GM19238 (cell line): ENCODE results near the gene HADHA.

Experiments used
- DNase-seq: peaks from one replicate; pipeline ENCODE4 v3.0.0; 2011; ENCODE audit warnings: low spot score; ENCODE audit not compliant: insufficient read length

Gene HADHA

GRCh38 chr2:26193578-26194231, 50.7 kb downstream of the HADHA start:
- DNase-seq, result no peak

DNA sequence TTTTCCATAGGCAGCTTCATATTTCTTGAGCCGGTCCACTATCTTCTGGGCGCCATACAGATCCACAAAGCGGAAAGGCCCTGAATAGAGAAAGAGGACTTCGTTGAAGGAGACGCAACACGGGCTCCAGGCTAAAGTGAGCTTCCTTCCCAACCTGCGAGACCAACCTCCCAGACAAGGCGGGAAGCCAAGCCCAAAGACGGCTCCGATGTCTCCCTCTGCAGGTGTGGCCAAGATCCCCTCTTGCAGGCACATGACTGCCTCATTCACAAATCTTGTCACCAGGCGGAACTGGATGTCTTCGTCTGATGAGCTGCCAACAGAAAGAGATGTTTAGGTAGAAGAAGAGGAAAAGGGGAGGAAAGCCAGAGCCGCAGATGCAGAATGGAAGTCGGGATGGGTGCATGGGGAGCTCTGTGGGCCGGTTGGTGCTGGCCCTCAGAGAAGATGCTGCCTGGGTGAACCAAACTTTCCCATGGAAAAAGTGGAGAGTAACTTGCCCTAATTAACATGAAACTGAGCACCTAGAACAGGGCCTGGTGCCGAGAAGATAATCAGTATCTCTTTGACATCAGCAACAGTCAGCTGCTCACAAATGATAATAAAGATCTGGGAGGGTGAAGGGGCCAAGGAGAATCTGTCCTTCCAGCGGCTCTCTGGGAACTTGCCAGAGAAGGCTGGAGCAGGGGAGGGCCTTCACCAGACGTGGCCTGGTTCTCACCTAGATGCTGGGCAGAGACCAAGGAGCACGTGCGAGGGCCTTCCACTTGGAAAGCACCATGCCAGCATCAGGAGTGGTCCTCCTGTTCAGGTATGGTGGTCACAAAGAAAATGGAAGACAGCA, 52.9 kb downstream of the HADHA start:
- DNase-seq, result no peak

- no peak for DNase-seq
Measured at GRCh38 chr2:26190369-26190768, 54.1 kb downstream of the HADHA start.

- DNase-seq, result no peak
Measured at GRCh38 chr2:26189751-26190150, 54.7 kb downstream of the HADHA start.

- no peak for DNase-seq
Measured at GRCh38 chr2:26189123-26189522, 55.3 kb downstream of the HADHA start.

DNA sequence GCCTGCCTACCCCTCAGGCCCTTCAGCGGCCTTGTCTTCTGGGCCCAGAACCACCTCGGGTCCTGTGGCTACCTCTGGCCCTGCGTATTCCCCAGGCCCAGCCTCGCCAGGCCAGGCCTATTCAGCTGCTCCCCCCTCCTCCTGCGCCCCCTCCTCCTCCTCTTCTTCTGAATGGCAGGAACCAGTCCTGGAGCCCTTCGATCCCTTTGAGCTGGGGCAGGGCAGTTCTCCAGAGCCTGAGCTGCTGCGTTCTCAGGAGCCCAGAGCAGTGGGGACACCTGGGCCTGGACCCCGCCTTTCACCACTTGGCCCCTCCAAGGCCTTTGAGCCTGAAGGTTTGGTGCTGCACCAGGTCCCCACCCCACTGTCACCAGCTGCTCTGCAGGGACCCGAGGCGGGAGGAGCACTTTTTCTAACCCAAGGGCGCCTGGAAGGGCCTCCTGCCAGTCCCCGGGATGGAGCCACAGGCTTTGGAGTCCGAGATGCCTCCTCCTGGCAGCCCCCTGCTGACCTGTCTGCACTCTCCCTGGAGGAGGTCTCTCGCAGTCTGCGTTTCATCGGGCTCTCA, 56.8 kb downstream of the HADHA start:
- DNase-seq, result no peak

- no peak for DNase-seq
Measured at GRCh38 chr2:26187114-26187513, 57.3 kb downstream of the HADHA start.

- no peak for DNase-seq
Measured at GRCh38 chr2:26185954-26186770, 58.3 kb downstream of the HADHA start.

DNA sequence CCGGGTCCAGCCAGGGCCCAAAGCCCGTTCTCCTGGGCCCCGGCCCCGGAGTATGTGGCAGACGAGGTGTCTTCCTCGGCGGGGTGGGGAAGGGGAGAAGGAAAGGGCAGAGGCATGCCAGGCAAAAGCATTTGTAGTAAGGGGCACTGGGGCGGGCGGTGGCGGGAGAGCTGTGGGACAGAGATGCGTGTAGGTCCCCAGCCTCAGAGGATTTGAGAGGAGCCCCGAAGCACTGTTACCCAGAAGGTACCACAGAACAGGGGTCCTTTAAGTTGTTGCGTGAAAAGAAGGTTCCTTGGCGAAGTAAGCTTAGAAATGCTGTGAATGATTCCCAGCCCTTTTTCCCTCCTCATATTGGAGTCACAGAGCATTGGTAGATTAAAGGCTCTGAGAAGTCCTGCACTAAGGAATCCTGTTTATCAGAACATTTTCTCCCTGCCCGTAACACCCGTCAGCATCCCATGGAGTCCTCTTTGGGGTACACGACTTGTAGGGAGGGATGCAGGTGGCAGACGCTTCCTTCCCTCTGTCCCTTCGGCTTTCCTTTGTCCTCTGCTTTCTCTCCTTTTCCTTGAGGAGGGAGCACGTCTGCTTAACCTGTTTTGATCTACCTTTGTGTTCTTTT, 59.0 kb downstream of the HADHA start:
- no peak for DNase-seq

DNA sequence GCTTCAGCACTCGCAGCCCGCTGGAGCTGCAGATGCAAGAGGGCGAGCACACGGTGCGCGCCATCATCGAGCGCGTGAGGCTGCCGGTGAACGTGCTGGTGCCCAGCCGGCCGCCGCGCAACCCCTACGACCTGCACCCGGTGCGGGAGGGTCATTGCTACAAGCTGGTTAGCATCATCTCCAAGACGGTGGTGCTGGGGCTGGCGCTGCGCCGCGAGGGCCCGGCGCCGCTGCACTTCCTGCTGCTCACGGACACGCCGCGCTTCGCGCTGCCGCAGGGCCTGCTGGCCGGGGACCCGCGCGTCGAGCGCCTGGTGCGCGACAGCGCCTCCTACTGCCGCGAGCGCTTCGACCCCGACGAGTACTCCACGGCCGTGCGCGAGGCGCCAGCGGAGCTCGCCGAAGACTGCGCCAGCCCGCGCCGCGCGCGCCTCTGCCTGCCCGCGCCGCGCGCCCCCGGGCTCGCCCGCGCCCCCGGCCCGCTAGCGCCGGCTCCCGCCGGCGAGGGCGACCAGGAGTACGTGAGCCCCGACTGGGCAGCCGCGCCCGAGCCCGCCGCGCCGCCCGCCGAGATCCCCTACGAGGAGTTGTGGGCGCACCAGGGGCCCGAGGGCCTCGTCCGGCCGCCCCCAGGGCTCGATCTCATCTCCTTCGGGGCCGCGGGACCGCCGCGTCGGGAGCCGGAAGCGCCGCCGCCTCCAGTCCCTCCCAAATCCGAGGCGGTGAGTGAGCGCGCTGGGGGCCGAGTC, 59.7 kb downstream of the HADHA start:
- peak; percentile 88 for DNase-seq

GRCh38 chr2:26184121-26184520, 60.3 kb downstream of the HADHA start:
- no peak for DNase-seq

DNA sequence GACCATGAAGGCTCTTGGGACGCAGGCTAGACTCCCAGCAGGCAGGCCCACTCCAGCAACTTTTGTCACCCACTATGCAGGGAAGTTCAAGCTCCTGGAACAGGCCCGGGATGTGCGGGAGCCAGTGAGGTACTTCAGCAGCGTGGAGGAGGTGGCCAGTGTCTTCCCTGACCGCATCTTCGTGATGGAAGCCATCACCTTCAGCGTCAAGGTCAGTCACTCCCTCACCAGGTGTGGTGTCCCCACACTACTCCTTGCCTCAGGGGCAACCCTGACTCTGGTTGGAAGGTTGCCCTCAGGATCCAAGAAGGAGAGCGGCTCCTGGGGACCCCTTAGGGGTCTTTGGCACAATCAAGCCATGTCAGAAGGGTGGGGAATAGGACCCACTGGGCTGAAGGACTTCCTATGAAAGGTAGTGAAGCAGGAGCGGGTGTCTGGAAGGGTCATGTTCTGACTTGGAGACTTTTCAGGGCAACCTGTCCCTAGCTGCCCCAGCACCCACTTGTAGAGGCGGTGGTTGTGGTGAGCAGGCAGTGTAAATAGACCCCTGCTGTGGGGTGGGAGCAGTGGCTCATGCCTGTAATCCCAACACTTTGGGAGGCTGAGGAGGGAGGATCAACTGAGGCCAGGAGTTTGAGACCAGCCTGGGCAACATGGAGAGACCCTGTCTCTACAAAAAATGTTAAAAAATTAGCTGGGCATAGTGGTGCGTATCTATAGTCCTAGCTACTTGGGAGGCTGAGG, 61.4 kb downstream of the HADHA start:
- DNase-seq, result no peak

DNA sequence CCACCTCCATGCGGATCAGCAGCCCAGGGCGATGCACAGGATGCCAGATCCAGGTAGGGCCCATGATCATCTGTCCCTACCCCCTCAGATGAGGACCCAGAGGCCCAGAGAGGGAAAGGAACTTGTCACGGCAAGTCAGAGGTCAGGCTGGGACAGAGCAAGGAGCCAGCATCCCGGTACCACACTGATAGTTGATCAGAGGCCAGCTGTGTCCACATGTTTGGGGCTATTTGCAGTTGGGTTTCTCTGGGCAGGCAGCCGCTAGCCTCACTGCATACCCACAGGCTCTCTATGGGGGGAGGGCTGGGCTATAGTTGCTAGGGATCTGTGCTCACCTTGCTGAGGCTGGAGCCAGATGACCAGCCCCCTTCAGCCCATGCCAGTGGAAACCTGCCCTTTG, 62.0 kb downstream of the HADHA start:
- no peak for DNase-seq

DNA sequence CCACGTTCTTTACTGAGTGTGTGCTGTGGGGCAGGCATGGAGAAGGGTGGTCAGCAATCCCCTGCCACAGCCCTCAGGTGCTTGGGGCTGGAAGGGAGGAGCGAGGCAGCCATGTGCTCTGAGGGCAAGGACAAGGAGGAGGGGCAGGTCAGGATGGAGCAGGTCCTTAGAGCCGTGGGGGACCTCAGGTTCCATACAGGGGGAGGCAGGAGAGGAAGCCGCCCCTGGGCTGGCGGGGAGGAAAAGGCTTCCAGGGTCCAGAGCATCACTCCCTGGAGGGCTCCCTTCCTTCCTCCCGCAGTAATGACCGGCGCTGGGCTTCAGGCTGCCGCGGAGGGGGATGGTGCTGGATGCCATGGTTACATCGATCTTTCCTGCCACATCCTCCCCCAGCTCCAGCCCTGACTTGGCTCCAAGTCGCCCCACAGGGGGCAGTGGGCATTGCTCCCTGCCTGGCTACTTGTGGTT, 65.0 kb downstream of the HADHA start:
- no peak for DNase-seq

- DNase-seq, result no peak
Measured at GRCh38 chr2:26178746-26179436, 65.5 kb downstream of the HADHA start.

DNA sequence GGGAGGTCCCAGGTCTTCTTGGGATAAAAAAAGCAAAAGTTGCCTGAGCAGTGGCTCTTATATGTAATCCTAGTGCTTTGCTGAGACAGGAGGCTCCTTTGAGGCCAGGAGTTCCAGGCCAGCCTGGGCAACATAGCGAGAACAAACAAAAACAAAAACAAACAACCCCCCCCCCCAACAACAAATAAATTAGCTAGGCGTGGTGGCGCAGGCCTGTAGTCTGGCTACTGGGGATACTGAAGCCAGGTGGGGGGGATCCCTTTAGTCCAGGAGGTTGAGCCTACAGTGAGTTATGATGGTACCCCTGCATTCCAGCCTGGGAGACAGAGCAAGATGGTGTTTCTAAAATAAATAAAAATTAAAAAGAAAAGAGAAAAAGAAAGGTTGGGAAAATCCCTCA, 66.2 kb downstream of the HADHA start:
- no peak for DNase-seq

DNA sequence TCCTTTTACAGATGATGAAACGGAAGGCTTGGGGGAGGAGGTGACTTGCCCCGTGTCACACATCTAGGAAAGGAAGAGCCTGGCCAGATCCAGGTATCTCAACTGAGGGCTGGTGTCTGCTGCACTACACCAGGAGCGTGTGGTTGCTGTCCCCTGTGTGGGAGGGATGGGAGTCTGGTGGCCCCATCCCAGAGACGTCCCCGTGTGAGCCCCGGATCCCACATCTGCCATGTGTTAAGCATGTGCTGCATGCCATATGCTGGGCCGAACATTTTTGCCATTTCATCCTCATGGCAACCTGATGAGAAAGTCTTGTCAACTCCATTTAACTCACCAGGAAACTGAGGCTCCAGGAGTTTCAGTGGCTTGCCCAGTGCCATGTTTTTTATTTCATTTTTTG, 67.3 kb downstream of the HADHA start:
- DNase-seq, result no peak

DNA sequence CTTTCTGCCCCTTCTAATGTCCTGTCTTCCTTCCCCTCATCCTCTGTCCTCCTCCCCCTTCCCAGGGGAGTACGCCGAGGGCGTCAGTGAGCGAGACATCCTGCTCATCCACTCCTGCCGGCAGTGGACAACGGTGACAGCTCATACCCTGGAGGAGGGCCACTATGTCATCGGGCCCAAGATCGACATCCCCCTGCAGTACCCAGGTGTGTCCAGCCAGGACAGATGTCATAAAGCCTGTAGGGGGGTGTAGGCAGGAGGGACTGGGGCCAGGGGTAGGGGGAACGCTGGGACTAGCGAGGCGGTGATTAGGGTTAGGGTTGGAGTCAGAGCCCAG, 68.2 kb downstream of the HADHA start:
- no peak for DNase-seq
